K562 (cell line): Measurements from ENCODE around the gene ZBP1. TPM values are rescaled to one million over a fixed set of nuclear protein-coding genes. Genes with fewer than 3 reads are reported as not detected.

Experiments used
- ATAC-seq: fragments of 200-7000 bp; cut with Tn5 transposase; 3 replicates; pipeline ENCODE4 v1.9.1; 2020; ENCODE audit warnings: moderate library complexity
- BruUV-seq: library from RNA; stranded (reverse); fragments of 400-500 nt; replicated peaks from 2 replicates; lab custom pipeline; 2021; lab: Mats Ljungman, UMichigan
- CTCF ChIA-PET: fragments of 300-600 bp; formaldehyde crosslinking; extraction: SDS; loops from one replicate; lab custom pipeline; 2021; ENCODE audit warnings: low intra/inter-chr PET ratio; lab: Yijun Ruan, JAX
- POLR2A ChIA-PET: fragments of 300-600, 350-650 bp; sonication (Branson Sonifier 250); formaldehyde crosslinking; extraction: SDS; loops from one replicate; lab custom pipeline; 2021; ENCODE audit warnings: antibody characterized with exemption, inconsistent platforms; lab: Yijun Ruan, JAX
- DNase-seq, 4 experiments: peaks; one replicate each; pipeline versions ENCODE4 v3.0.0 to v3.0.0-alpha.2; 2011 to 2018; ENCODE audit warnings: low spot score in 3 of 4, mixed read lengths in 3 of 4; ENCODE audit errors: extremely low read depth in 1 of 4
- FAIRE-seq: peaks from 2 replicates; lab custom pipeline; 2011; peaks lifted over from hg19 to GRCh38; lab: Jason Lieb, UNC
- H2AFZ ChIP-seq: 2 replicates; pipeline ENCODE4 v1.6.0; 2011; ENCODE audit warnings: low read depth, low read length, control low read depth, inconsistent platforms
- H3K27ac ChIP-seq: fragments of 200-600 bp; 3 replicates; pipeline ENCODE4 v1.8.0; 2011; ENCODE audit warnings: low read depth, mild to moderate bottlenecking, control low read depth, inconsistent platforms, low read length, moderate library complexity, mixed read lengths; ENCODE audit errors: extremely low read depth
- H3K27me3 ChIP-seq, 2 experiments: fragments of 300-600 bp in 1 of 2; 2 replicates in 1 of 2; 3 replicates in 1 of 2; pipeline versions ENCODE4 v1.6.0 to v1.8.0; 2011; ENCODE audit warnings: inconsistent platforms in 2 of 2, low read length in 2 of 2, mild to moderate bottlenecking in 1 of 2, mixed read lengths in 1 of 2, moderate library complexity in 1 of 2; ENCODE audit not compliant: control insufficient read depth in 2 of 2, insufficient read depth in 2 of 2
- H3K36me3 ChIP-seq: fragments of 300-600 bp; 3 replicates; pipeline ENCODE4 v1.8.0; 2011; ENCODE audit warnings: mild to moderate bottlenecking, low read length, inconsistent platforms; ENCODE audit not compliant: control insufficient read depth, insufficient read depth
- H3K4me1 ChIP-seq, 2 experiments: fragments of 200-600 bp in 1 of 2; replicated peaks in 1 of 2; 2 replicates in 1 of 2; 3 replicates in 1 of 2; pipeline versions ENCODE4 v1.5.1 to v1.8.0; 2011; ENCODE audit warnings: inconsistent platforms in 2 of 2, low read length in 2 of 2, mild to moderate bottlenecking in 1 of 2, mixed read lengths in 1 of 2, moderate library complexity in 1 of 2; ENCODE audit not compliant: control insufficient read depth in 2 of 2, insufficient read depth in 2 of 2
- H3K4me2 ChIP-seq: 2 replicates; pipeline ENCODE4 v1.6.1; 2011; ENCODE audit warnings: low read length, control low read depth, inconsistent platforms, mixed read lengths; ENCODE audit not compliant: insufficient read depth
- H3K4me3 ChIP-seq: fragments of 200-600 bp; sonication (generic), shearing (Covaris generic); 2 replicates; pipeline ENCODE4 v1.5.1; 2016; ENCODE audit warnings: control low read depth, inconsistent platforms
- H3K79me2 ChIP-seq: fragments of 200-600 bp; 3 replicates; pipeline ENCODE4 v1.8.0; 2011; ENCODE audit warnings: low read length, inconsistent platforms; ENCODE audit not compliant: control insufficient read depth, insufficient read depth
- H3K9ac ChIP-seq, 2 experiments: 2 replicates each; pipeline versions ENCODE4 v1.6.0 to v1.6.1; 2011; ENCODE audit warnings: low read depth in 2 of 2, low read length in 2 of 2, control low read depth in 1 of 2, inconsistent platforms in 1 of 2, mild to moderate bottlenecking in 1 of 2, mixed read lengths in 1 of 2; ENCODE audit not compliant: insufficient read depth in 1 of 2
- H3K9me1 ChIP-seq: one replicate; pipeline ENCODE4 v1.6.0; 2011; ENCODE audit warnings: inconsistent platforms, mild to moderate bottlenecking, low read length, moderate library complexity; ENCODE audit not compliant: control insufficient read depth, insufficient read depth
- H3K9me3 ChIP-seq: replicated peaks from 2 replicates; pipeline ENCODE4 v1.5.1; 2011; ENCODE audit warnings: low read depth, low read length, inconsistent platforms; ENCODE audit not compliant: control insufficient read depth, insufficient read depth
- H4K20me1 ChIP-seq: replicated peaks from 2 replicates; pipeline ENCODE4 v1.6.1; 2011; ENCODE audit warnings: low read length, inconsistent platforms, mixed read lengths; ENCODE audit not compliant: control insufficient read depth, insufficient read depth
- HMBOX1 ChIP-seq: sonication (generic); IDR thresholded peaks from 2 replicates; pipeline ENCODE4 v1.6.1; 2016
- LCOR ChIP-seq: sonication (generic); formaldehyde crosslinking; IDR thresholded peaks from 2 replicates; pipeline ENCODE4 v1.8.0; 2022; ENCODE audit warnings: mild to moderate bottlenecking, missing genetic modification reagents
- NFE2L1 ChIP-seq: fragments of 450-650 bp; IDR thresholded peaks from 2 replicates; pipeline ENCODE4 v1.6.1; 2016; ENCODE audit warnings: missing genetic modification characterization, low read depth, mild to moderate bottlenecking, missing compliant biosample characterization, moderate library complexity, borderline replicate concordance
- THRB ChIP-seq: fragments of 450-650 bp; formaldehyde crosslinking; conservative IDR thresholded peaks from 2 replicates; pipeline ENCODE4 v1.4.0; 2022; ENCODE audit warnings: mild to moderate bottlenecking, missing genetic modification characterization
- ZNF274 ChIP-seq: IDR thresholded peaks from 2 replicates; pipeline ENCODE4 v1.6.1; 2011; ENCODE audit warnings: low read depth, mild to moderate bottlenecking, low read length, moderate library complexity, borderline replicate concordance
- WGBS: fragments of 100-300 bp; shearing (Covaris generic); methylation state at CpG from one replicate; pipeline ENCODE4 v1.1.6; 2016; ENCODE audit warnings: low coverage, mixed read lengths; ENCODE audit not compliant: insufficient coverage; ENCODE audit errors: missing lambda C conversion rate; 5-methylcytosine and 5-hydroxymethylcytosine counted together
- in situ Hi-C: fragments of 300-500 bp; cut with MboI; formaldehyde crosslinking; loops from 4 replicates; pipeline ENCODE4 v1.15.0; 2018; ENCODE audit warnings: inconsistent platforms, mixed read lengths
- intact Hi-C: fragments of 100-400 bp; cut with micrococcal nuclease; formaldehyde crosslinking; loops from 2 replicates; pipeline ENCODE4 v1.14.2; 2022
- polyA plus RNA-seq, 8 experiments: library from polyadenylated mRNA; depleted of rRNA in 4 of 8; stranded (reverse) in 5 of 8; unstranded in 3 of 8; fragments of >200 nt; fragmentation: Nextera tagmentation in 2 of 8; fragmentation: Illumina TruSeq in 1 of 8; extraction: Ambion mirVana in 2 of 8; extraction: Trizol in 1 of 8; gene quantifications; 2 replicates each; pipeline versions ENCODE4 v1.2.1 to v1.2.3, GENCODE V29; 2011 to 2014; ENCODE audit warnings: inconsistent platforms in 1 of 8, missing spikeins in 1 of 8
- total RNA-seq, 7 experiments: library from RNA; depleted of rRNA in 6 of 7; stranded (reverse); fragments of >200 nt in 6 of 7; fragmentation: Illumina TruSeq in 2 of 7; extraction: Trizol in 2 of 7; gene quantifications; 2 replicates each; pipeline versions ENCODE4 v1.2.1 to v1.2.3, GENCODE V29; 2011 to 2021; ENCODE audit warnings: low replicate concordance in 1 of 7

Gene ZBP1
- total and polyA plus RNA-seq, 9 of the 15 experiments (the other 6 are each of a cell fraction or from before 2014, with no cell fraction given), result not detected

- no peak for TF ChIP-seq HMBOX1
- TF ChIP-seq LCOR (CRISPR knock-in tag), result no peak
- TF ChIP-seq ZNF274, result no peak
- no peak for TF ChIP-seq THRB (CRISPR knock-in tag)
- TF ChIP-seq NFE2L1 (tag), result no peak
- no peak overlapping the region for H3K9ac ChIP-seq
- no peaks in the 10 kb centered on the region for H3K9me1 ChIP-seq
- no peak overlapping the region for H2AFZ ChIP-seq
- H3K9me3 ChIP-seq, result no peaks in the 10 kb centered on the region
- H3K27me3 ChIP-seq, result peaks cover 37 to 79% of the 10 kb centered on the region in 2 experiments; a peak in 4 of 5 replicates
- peak in 1 of 4 experiments; percentile 5 for DNase-seq
- no peak overlapping the region for H3K27ac ChIP-seq
- CTCF ChIA-PET, result interaction anchor here (1.0 to 1.6 kb wide), 3 partner anchors 56 to 557 kb away, joined by 3 to 8 read pairs (median 3); no protein-coding TSS in a partner anchor
- H3K4me3 ChIP-seq, result no peak overlapping the region
- 0 out of 2 replicates have a peak, but pooled peaks cover 9% of the 10 kb centered on the region for H4K20me1 ChIP-seq
- no peak for FAIRE-seq
- POLR2A ChIA-PET, result interaction anchor here (0.6 kb wide), 1 partner anchor 29 kb away, joined by 3 read pairs; no protein-coding TSS in a partner anchor
- intact Hi-C loops (loop anchor here (10.0 kb wide), 1 partner anchor 193 kb away; no protein-coding TSS in a partner anchor), in situ Hi-C loops (no loop called here)
- H3K79me2 ChIP-seq, result no peaks in the 10 kb centered on the region
- H3K36me3 ChIP-seq, result no peaks in the 10 kb centered on the region
- BruUV-seq, result no TSS peak
- no peak for ATAC-seq
- H3K4me2 ChIP-seq, result no peak overlapping the region
- 9% methylated on average over 39 of the region's 50 CpGs for WGBS
- H3K4me1 ChIP-seq, result peaks cover 0 to 12% of the 10 kb centered on the region in 2 experiments; a peak in 1 of 5 replicates
These were observed 31.8 kb upstream of the ZBP1 start for GRCh38 chr20:57651881-57652605.
